KMS-11 (cell line): ENCODE results near the gene DNAL1.

Experiments used
- H2AFZ ChIP-seq: fragments of 200-600 bp; sonication (generic); 2 replicates; pipeline ENCODE4 v1.6.1; 2016; ENCODE audit warnings: antibody characterized with exemption, mixed run types, low read depth
- H3K27ac ChIP-seq: fragments of 200-600 bp; sonication (generic); 2 replicates; pipeline ENCODE4 v1.6.1; 2016; ENCODE audit warnings: mild to moderate bottlenecking, mixed run types
- H3K27me3 ChIP-seq: fragments of 200-600 bp; sonication (generic); 2 replicates; pipeline ENCODE4 v1.6.1; 2017; ENCODE audit warnings: mild to moderate bottlenecking, low read depth, mixed run types, moderate library complexity; ENCODE audit not compliant: insufficient read depth
- H3K36me3 ChIP-seq: fragments of 200-600 bp; sonication (generic); 2 replicates; pipeline ENCODE4 v1.6.1; 2017; ENCODE audit warnings: mild to moderate bottlenecking, mixed run types; ENCODE audit not compliant: insufficient read depth
- H3K4me1 ChIP-seq: fragments of 200-600 bp; sonication (generic); 2 replicates; pipeline ENCODE4 v1.6.1; 2016; ENCODE audit warnings: mild to moderate bottlenecking, low read depth, mixed run types; ENCODE audit not compliant: poor library complexity, severe bottlenecking
- H3K4me2 ChIP-seq: fragments of 200-600 bp; sonication (generic); 2 replicates; pipeline ENCODE4 v1.7.0; 2016; ENCODE audit warnings: mild to moderate bottlenecking, mixed run types
- H3K4me3 ChIP-seq: fragments of 200-600 bp; sonication (generic); IDR thresholded peaks from 2 replicates; pipeline ENCODE4 v1.6.1; 2017; ENCODE audit warnings: low read depth, low read length, mixed read lengths; ENCODE audit not compliant: insufficient read depth
- H3K79me2 ChIP-seq: fragments of 200-600 bp; sonication (generic); 2 replicates; pipeline ENCODE4 v1.6.1; 2016; ENCODE audit warnings: low read depth, mixed run types; ENCODE audit not compliant: insufficient read depth
- H3K9ac ChIP-seq: fragments of 200-600 bp; sonication (generic); 2 replicates; pipeline ENCODE4 v1.6.1; 2016; ENCODE audit warnings: mild to moderate bottlenecking, mixed run types
- H4K20me1 ChIP-seq: fragments of 200-600 bp; sonication (generic); 2 replicates; pipeline ENCODE4 v1.6.1; 2016; ENCODE audit warnings: mild to moderate bottlenecking, mixed run types; ENCODE audit not compliant: insufficient read depth
- TF ChIP-seq, protein P1 (sequence below): fragments of 200-600 bp; sonication (generic); conservative IDR thresholded peaks from 2 replicates; pipeline ENCODE4 v1.6.1; 2017; ENCODE audit warnings: low read depth, mild to moderate bottlenecking, antibody characterized with exemption, low read length, moderate library complexity, mixed read lengths

The DNAL1 gene

DNA sequence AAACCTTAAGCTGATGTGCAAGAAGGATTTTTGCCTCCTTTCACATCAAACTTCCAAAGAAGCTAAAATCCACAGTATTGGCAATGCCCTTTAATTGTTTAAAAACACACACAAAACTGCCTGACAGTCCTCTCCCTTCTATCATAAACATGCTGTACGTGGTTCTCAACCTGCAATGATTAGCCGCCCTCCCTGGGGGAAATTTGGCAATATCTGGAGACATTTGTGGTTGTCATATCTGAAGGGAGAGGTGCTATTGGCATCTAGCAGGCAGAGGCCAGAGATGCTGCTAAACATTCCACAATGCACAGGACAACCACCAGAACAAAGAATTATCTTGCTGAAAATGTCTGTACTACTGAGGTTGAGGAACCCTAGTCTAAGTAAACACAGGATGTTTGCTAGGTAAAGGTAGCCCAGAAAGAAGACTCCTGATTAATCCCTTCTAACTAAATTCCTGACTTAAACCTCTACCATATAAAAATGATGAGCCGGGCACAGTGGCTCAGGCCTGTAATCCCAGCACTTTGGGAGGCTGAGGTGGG is 31.3 kb upstream of the DNAL1 start:
- H2AFZ ChIP-seq = no peak overlapping the region
- no peak overlapping the region for H3K4me2 ChIP-seq
- H3K9ac ChIP-seq = no peak overlapping the region
- H3K79me2 ChIP-seq = no peaks in the 10 kb centered on the region
- H3K4me3 ChIP-seq = no peak overlapping the region
- no peaks in the 10 kb centered on the region for H4K20me1 ChIP-seq
- TF ChIP-seq, protein P1, sequence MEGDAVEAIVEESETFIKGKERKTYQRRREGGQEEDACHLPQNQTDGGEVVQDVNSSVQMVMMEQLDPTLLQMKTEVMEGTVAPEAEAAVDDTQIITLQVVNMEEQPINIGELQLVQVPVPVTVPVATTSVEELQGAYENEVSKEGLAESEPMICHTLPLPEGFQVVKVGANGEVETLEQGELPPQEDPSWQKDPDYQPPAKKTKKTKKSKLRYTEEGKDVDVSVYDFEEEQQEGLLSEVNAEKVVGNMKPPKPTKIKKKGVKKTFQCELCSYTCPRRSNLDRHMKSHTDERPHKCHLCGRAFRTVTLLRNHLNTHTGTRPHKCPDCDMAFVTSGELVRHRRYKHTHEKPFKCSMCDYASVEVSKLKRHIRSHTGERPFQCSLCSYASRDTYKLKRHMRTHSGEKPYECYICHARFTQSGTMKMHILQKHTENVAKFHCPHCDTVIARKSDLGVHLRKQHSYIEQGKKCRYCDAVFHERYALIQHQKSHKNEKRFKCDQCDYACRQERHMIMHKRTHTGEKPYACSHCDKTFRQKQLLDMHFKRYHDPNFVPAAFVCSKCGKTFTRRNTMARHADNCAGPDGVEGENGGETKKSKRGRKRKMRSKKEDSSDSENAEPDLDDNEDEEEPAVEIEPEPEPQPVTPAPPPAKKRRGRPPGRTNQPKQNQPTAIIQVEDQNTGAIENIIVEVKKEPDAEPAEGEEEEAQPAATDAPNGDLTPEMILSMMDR = no peak
- no peaks in the 10 kb centered on the region for H3K36me3 ChIP-seq
- no peaks in the 10 kb centered on the region for H3K4me1 ChIP-seq
- no peaks in the 10 kb centered on the region for H3K27me3 ChIP-seq
- H3K27ac ChIP-seq = no peak overlapping the region

DNA sequence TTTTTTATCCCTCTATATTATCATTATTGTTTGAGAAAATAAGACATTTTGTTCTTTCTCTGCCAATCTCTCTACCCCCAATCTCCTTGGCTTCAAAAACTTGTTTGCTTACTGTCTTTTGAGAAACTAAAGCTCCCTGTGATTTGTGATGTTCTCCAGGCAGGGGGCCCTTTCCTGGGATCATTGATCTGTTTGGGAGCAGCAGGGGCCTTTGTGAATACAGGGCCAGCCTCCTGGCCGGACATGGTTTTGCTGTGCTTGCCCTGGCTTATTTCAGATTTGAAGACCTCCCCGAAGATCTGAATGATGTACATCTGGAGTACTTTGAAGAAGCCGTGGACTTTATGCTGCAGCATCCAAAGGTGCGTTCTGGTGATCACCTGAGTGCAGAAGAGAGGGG is 28.0 kb upstream of the DNAL1 start:
- H3K9ac ChIP-seq = no peak overlapping the region
- H3K27me3 ChIP-seq = no peaks in the 10 kb centered on the region
- H4K20me1 ChIP-seq = no peaks in the 10 kb centered on the region
- no peak overlapping the region for H3K4me2 ChIP-seq
- no peaks in the 10 kb centered on the region for H3K4me1 ChIP-seq
- H3K79me2 ChIP-seq = no peaks in the 10 kb centered on the region
- no peaks in the 10 kb centered on the region for H3K36me3 ChIP-seq
- H3K4me3 ChIP-seq = no peak overlapping the region
- H2AFZ ChIP-seq = no peak overlapping the region
- TF ChIP-seq, protein P1 = no peak
- H3K27ac ChIP-seq = no peak overlapping the region

DNA sequence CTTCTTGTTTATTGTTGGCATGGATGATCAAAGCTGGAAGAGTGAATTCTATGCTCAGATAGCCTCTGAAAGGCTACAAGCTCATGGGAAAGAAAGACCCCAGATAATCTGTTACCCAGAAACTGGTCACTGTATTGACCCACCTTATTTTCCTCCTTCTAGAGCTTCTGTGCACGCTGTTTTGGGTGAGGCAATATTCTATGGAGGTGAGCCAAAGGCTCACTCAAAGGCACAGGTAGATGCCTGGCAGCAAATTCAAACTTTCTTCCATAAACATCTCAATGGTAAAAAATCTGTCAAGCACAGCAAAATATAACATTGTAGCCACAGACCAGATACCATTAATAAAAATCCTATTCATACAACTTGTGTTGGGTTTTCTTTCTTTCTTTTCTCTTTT is 25.3 kb upstream of the DNAL1 start:
- no peaks in the 10 kb centered on the region for H3K79me2 ChIP-seq
- H4K20me1 ChIP-seq = no peaks in the 10 kb centered on the region
- TF ChIP-seq, protein P1 = no peak
- no peaks in the 10 kb centered on the region for H3K27me3 ChIP-seq
- no peaks in the 10 kb centered on the region for H3K36me3 ChIP-seq
- no peak overlapping the region for H3K4me2 ChIP-seq
- no peak overlapping the region for H2AFZ ChIP-seq
- no peaks in the 10 kb centered on the region for H3K4me1 ChIP-seq
- H3K27ac ChIP-seq = no peak overlapping the region
- no peak overlapping the region for H3K9ac ChIP-seq
- no peak overlapping the region for H3K4me3 ChIP-seq

DNA sequence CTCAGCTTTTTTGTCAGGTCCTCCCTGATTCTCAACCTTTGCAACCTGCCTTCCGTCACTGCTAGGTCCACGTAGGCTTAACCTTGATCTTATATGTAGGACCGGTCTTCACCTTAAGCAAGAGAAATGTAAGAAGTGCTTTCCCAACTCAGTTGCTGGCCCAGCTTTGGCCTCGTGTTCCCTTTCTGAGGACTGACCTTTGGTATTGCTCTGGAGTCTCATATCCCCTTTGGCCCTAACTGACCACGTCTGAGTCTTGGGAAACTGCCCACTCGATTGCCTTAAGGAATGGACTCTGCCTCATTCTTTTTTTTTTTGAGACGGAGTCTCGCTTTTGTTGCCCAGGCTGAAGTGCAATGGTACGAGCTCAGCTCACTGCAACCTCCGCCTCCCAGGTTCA is 24.5 kb upstream of the DNAL1 start:
- H3K27me3 ChIP-seq = no peaks in the 10 kb centered on the region
- H2AFZ ChIP-seq = no peak overlapping the region
- no peaks in the 10 kb centered on the region for H3K4me1 ChIP-seq
- no peak overlapping the region for H3K27ac ChIP-seq
- H3K4me2 ChIP-seq = no peak overlapping the region
- no peaks in the 10 kb centered on the region for H3K79me2 ChIP-seq
- H3K4me3 ChIP-seq = no peak overlapping the region
- TF ChIP-seq, protein P1 = no peak
- H4K20me1 ChIP-seq = no peaks in the 10 kb centered on the region
- H3K36me3 ChIP-seq = no peaks in the 10 kb centered on the region
- no peak overlapping the region for H3K9ac ChIP-seq
